SH-SY5Y (cell line): Measurements from ENCODE around the gene ATL1.

Source experiments
- GATA2 ChIP-seq: IDR thresholded peaks from 2 replicates; pipeline ENCODE4 v1.6.1; 2011; ENCODE audit warnings: mild to moderate bottlenecking, low read depth, low read length
- GATA3 ChIP-seq: IDR thresholded peaks from 2 replicates; pipeline ENCODE4 v1.6.1; 2011; ENCODE audit warnings: low read depth, mild to moderate bottlenecking, low read length, moderate library complexity

The ATL1 gene

GRCh38 chr14:50679674-50680073, 119.7 kb downstream of the ATL1 start:
- no peak for TF ChIP-seq GATA2
- no peak for TF ChIP-seq GATA3
